Fibroblast of lung (primary cell): ENCODE data around the gene ZDHHC8.

Experiments used
- CTCF ChIP-seq, 2 donors: IDR thresholded peaks in 1 of 2; conservative IDR thresholded peaks in 1 of 2; 1 replicate in 1 of 2; 2 replicates in 1 of 2; pipeline ENCODE4 v1.5.1; 2011 to 2012; ENCODE audit warnings: low read length in 2 of 2, control low read depth in 1 of 2, inconsistent platforms in 1 of 2, low read depth in 1 of 2, mild to moderate bottlenecking in 1 of 2
- EZH2 ChIP-seq: IDR thresholded peaks from 2 replicates; pipeline ENCODE4 v1.5.1; 2012; ENCODE audit warnings: low read length, control low read depth, mild to moderate bottlenecking; ENCODE audit errors: missing control alignments

GRCh38 chr22:20155330-20156041, 23.9 kb downstream of the ZDHHC8 start:
- TF ChIP-seq CTCF (conservative IDR thresholded peaks at IDR 0.05 in 1 of 2, IDR thresholded peaks at IDR 0.05 in 1 of 2; ENCODE audit: low read depth in 1 of 2, low read length in 2 of 2) (no peak), EZH2 (no peak)
